GM04503 (cell line): ENCODE results near the gene KCNQ1OT1.

Experiments
- DNase-seq: peaks from one replicate; pipeline ENCODE4 v3.0.0-alpha.2; 2012; ENCODE audit warnings: low read depth

The KCNQ1OT1 gene

DNA sequence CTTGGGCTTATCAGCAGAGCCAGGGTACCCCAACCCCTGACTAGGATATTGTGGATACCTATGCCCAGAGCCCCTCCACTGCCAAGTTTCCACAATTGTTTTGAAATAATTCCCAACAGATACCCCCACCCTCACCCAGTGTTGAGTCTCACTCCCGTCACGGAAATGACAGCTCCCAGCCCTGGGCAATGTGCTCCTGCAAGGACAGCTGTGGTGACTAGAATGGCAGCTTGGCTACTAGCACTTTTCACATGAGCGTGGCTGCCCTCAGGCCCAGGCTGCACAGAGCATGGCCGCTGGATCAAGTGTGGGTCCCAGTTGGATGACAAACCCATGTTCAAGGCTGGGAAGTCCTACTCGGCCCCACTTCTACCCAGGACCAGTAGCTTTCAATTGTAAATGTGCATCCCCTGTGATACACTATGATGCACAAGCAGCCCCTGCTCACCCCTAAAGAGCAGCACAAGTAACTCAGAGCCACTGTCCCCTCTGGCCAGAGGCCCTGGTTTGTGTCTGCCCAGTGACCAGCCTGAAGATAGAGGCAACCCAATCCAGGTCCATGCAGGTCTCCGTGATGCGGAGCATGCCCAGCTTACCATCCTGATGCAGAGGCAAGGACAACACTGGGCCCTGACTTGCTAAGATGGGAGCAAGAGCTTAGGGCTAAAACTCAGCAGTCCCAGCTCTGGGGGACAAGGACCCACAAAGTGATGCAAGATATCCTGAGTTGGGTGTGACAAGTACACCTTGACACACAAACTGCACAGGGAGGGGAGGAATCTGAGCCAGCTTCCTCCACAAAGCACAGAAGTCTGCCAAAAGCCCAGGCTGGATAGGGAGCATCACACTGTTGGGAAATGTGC is 13.2 kb downstream of the KCNQ1OT1 start:
- no peak for DNase-seq

DNA sequence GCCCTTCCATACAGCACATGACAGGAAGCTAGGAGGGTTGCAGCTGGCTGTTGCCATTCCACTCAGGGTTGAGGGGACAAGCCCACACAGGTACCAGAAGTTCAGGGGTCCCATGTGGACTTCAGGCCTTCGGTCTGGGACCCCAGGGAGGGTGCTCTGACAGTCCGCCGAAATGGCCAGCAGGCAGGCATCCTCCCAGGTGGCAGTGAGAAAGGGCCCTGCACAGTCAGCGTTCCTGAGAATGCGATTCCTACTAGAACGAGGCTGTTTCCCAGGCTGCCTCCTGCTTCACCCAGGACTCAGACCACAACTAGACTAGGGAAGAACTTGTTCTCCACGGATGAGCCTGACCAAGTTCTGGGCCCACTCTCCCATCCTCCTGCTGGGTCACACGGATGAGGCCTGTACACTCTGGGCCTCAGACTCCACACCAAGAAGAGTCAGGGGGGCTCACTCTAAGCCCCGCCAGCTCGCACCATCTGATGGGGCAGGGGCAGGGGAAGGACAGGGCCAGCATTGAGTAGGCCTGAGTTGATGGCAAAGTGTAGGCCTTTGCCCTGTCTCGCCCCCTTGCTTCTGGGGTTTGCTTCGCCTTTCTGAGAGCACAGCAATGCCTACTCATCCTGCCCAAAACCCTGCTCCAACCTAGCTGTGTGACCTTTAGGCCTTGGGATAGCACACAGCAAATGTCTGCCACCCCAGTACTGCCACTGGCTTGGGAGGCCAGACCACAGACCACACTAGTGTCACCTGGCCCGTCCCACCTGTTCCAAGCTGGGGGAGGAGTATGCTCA is 14.0 kb downstream of the KCNQ1OT1 start:
- DNase-seq = no peak

DNA sequence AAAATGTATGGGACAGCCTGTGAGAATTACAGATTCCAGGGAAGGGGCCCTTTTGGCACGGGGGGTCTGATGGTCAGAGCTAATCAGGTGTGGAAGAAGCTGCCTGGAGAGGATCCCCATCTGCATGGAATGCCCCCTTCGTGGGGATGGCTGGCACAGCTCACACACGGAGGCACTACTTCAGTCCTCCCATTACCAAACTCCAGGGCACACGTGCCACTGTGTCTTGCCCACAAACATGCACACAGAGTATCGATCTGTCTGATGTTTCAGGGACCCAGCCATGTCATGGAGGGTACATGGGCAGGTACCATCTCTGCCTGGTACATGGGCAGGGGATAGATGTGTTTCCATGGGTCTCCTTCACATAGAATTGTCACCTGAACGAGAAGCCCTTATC is 14.7 kb downstream of the KCNQ1OT1 start:
- DNase-seq = no peak

DNA sequence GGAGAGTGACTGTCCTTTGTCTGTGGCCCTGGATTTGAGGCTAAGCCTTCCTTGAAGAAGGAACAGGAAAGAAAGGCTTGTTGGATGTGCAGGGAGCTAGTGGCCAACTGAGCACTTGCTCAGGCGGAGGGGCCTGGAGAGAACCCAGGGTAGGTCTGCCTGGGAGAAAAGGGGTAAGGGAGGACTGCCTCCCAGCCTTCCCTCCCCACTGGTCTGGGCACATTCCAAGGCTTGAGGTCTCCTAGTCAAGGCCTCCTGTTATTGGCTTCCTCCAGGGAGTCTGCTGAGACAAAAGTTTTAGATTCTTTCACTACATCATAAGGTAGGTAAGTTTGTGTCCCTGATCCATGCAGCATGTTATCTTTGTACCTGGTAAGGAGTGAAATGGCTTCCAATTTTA is 15.2 kb downstream of the KCNQ1OT1 start:
- no peak for DNase-seq

DNA sequence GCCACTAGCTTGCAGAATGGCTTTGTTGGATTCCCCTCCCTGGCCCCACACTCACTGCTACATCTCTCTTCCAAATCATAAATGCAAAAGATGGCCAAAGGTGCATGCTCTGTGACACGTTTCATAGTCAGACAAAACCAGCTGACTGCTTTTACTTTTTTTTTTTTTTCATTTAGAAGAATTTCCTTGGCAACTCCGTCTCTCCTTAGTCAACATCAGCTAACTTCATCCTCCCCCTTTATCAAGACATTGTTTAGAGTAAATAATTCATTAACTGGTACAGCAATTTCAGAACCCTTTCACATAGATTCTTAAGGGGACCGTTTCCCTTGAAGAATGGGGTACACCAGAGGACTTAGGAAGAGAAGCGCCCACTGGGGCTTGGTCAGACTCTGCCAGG is 16.0 kb downstream of the KCNQ1OT1 start:
- no peak for DNase-seq

DNA sequence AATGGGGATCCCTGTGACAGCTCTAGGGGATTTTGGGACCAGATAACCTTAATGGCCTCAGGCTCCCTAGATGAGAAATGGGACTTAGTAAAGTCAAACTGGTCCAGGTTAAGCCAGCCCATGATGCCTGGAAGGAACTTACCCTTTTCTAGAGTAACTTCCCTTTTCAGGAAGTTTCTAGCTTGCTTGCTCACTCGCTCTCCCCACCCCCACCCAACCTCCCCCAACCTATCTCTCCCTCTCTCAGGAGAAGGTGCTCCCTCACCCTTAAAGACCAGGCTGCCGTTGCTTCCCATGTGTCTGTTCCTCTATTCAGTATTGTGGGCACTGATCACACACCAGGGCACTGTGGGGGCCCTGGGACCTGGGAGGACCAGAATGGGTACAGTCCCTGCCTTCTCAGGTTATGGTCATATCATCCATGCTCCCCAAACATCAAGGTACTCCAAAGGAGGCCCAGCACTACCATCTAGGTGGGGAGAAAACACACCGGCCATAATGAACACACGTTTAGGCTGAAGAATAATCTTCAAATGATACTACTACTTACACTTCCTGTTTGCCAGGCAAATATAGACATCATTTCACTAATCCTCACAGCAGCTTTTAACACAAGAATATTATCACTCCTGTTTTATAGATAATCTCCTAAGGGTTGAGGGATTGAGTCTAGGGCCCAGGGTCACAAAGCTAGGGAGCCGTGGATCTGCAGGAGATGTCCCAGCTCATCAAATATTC is 18.2 kb downstream of the KCNQ1OT1 start:
- no peak for DNase-seq

DNA sequence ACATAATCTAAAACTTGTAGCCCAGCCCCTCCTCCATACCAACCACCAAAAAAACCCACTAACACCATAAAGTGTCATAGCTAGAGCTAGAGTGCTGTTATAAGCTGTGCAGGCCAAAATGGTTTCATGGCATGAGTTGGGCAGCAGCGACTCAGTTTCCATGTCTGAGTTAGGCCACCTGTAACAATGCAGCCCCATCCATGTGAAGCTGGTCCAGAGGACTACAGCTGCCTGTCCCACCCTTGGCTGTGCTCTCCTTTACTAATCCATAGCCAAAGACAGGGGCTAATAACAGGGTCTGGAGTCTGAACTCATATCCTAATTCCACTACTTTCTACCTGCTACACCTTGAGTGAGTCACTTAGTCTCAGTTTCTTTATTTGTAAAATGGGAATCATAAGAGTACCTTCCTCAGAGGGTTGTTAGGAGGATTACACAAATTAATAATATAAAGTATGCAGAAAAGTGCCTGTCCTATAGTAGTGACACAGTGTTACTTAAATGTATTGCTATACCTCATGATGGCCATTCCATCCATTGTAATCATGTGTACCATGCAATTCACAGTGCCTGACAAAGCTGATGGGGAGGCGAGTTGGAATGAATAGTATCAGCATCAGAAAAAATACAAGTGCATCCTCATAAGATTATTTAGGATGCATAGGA is 20.6 kb downstream of the KCNQ1OT1 start:
- no peak for DNase-seq

DNA sequence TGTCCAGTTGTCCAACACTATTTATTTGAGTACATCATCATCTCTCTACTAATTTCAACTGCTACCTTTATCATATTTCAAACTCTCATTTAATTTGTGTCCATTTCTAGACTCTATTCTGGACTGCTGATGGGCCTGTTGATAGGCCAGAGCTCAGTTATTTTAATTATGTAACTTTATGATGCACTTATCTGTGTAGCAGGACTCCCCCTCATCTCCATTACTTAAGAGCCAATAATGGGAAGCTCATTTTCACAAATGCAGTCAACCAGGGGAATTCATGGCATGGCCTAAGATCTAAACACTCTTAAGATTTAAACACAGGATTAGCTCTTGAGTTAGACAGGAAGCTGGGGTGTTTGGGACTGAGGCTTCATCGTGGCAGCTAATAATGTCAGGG is 21.4 kb downstream of the KCNQ1OT1 start:
- DNase-seq = no peak

DNA sequence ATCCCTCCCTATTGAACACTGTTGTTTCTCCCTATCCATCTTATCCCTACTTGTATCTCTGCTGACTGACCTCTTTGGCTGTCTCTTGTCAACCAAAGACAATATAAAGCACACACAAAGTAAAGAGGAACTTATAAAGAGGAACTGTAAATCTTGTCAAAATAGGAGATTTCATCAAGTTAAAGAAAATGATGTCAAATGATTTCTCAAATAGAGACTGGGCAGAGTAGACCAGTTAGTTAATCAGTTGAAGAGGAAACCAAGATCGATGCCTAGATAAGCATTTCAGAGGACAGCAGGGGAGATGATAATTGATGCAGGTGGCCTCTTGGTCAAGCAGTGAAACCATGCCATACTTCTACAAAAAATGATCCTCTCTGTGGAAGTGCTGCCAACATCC is 22.7 kb downstream of the KCNQ1OT1 start:
- no peak for DNase-seq

DNA sequence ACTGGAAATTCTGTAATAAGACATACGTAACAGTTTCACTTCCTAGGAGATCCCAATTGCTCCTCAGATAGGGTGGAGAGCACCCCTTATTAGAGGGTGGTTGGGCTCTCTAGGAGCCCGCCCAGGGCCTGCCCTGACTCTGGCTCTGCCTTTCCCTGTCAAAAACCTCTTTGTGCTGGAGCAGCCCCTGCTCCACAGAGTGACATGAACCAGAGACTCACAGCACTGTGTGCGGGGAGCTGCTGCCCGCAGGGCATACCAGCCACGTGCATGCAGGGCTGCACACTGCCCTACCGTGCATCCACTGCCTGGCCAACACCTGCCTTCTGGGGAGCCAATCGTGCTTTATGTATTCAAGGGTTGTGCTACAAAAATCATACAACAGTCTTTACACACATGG is 24.3 kb downstream of the KCNQ1OT1 start:
- no peak for DNase-seq

DNA sequence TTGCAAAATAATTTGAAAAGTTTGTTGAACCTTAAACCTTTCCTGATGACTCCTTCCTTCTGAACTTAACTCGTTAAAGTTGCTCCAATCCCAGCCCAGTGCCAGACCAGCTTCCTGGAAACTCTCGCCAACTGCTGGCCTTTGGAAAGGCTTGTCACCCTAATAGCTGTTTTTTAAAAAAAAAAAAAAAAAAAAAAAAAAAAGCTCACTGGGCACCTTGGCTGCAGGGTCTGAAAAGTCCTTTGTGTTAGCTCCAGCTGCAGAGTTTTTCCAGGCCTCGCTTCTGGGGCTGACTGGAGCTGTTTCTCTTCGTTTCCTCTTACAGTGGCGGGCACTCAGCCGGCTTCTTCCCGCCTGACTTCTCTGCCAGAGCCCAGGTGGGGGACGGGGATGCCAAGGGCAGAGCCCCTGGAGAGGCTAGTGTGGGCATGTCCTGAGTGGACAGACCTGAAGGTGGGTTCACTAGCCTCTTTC is 25.1 kb downstream of the KCNQ1OT1 start:
- no peak for DNase-seq

DNA sequence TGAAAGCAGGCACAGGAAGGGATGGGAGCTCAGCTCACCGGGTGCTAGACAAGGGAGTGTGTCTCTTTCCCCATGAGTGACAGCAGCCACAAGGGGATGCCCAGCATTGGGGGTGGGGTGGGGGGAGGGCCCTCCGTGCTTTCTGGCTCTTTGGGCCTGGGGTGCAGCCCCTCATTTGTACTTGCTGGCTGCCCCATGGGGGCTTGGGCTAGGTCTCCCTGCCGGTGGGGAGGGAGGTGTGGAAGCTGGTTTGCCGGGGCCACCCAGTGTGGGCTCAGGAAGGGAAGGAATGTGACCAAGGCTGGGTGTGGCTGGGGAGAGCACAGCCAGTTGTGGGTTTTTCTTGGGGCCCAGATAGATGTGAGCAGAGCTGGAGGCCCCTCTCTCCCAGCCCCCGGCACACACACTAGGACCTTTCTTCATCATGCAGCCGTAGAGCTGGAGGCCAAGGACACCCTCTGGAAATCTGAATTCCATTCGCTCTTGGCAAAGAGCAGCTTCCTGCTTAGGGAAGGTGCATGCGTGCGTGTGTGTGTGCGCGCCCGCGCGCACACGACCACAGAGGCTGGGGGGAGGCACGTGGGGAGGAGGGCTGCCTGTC is 25.8 kb downstream of the KCNQ1OT1 start:
- DNase-seq = no peak

DNA sequence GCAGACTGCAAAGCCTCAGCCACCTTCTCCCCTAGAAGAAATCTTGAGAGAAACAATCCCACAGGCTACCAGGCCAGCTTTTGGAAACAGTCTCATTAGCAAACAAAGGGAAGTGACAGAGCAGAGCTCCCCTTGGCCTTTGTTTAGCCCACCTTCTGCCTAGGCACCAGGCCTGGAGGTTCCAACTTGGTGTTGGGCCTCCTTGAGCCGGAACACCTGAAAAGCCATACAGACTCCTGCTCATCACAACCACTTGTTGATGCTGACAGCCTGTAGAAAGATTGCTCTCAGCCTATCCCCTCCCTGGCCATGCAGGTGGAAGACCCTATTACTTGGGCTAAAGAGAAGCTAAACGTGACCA is 26.6 kb downstream of the KCNQ1OT1 start:
- DNase-seq = no peak

DNA sequence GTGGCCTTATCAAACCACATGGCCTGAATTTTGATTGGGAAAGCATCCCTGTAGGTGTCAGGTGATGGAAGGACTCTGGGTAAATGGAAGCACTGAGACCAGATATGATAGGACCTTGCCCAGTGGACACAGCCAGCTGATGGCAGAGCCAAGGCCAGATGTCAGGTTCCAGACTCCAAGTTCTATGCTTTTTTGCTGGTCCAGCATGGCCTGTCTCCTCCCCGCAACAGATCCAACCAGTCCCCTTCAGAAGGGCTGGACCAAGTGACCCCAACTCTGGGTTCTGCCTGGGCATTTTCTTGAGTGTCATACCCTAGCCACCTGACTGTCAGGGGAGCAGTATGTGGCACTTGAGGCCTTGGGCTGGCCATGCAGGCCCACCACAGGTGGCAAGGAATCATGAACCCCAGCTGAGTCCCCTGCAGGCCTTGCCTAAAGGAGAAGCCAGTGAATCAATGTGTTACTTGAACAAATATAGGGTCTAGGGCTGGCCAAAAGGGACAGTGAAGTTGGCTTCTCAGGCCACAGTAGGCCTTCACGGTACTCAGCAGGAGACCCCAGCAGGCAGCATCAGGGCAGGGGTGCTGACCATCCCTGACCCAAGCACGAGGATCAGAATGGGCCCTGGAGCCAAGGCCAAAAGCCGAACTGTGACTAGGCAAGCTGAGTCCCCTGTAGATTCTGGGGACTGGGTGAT is 27.1 kb downstream of the KCNQ1OT1 start:
- DNase-seq = no peak

DNA sequence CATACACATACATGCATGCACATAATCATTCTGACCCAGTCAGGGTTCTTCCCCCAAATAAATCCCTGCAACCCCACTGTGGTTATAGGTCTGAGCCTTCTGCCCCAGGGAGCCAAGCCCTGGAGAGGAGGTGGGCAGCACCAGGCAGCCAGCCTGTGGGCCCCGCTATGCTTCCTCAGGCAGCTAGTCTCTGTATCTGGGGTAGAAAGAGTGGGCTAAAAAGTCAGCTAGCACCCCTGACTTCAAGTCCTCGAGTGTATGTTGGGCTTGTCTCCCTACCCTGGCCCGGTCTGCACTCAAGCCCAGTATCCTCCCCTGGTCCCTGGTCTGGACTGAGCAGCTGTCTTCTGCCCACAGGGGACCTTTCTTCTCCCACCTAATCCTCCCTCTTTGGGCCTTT is 28.0 kb downstream of the KCNQ1OT1 start:
- DNase-seq = no peak

DNA sequence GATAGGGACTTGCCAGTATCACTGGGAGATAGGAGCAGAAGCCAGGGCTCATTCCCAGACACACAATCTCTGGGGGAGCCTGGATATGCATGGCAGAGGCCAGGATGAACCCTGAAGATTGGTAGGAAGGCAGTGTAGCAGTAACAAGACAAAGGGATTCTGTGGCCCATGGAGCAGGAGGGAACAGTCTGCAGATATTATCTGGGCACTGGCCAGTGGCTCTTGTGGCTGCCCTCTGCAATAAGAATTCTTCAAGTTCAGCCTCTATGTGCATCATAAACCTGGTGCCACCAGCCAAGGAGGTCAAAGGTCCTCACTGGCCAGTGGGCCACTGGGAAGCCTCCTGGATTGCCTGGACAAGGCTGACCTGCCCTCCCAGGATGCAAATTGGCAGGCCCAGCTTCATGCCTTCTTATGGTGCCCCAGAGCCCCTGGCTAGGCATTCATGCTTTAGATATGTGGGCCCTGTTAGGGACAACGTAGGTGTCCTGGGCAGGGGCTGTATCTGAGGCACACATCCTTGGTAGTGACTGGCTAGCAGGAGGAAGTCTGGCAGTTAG is 29.2 kb downstream of the KCNQ1OT1 start:
- no peak for DNase-seq

DNA sequence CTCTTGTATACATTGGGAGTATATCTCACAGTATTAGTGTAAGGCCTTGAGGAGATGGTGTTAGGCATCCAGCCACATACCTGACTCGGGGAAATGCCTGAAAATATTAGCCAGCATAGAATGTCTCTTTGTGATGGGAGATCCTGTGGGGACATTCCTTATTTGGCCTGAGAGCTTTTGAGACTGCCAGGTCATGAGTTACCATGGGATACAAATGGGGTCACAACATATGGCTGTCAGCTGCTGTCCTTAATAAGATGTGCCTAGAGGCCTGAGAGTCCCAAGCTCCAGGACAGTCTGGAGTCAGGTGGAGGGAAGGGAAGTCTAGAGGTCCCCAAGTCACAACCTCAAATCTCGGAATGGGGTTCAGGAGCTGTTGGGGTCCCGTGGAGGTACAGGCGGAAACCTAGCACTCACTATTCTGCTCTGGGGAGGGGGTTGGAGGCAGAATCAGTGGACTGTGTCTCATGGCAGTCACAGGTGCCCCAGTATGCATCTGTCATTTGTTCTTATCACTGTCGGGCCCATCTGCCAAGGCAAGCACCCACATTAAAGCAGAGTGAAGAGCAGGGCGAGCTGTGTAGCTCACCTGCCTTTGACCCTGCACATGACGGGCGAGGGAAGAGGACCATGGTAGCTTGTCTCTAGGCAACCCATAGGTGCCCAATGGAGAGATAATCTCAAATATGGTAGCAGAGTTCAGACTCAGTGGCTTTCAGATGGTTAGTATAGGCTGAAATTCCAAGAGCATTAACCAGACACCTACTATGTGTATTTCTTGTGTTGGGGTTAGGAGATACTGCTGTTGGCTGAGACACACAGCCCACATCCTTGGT is 29.9 kb downstream of the KCNQ1OT1 start:
- no peak for DNase-seq

DNA sequence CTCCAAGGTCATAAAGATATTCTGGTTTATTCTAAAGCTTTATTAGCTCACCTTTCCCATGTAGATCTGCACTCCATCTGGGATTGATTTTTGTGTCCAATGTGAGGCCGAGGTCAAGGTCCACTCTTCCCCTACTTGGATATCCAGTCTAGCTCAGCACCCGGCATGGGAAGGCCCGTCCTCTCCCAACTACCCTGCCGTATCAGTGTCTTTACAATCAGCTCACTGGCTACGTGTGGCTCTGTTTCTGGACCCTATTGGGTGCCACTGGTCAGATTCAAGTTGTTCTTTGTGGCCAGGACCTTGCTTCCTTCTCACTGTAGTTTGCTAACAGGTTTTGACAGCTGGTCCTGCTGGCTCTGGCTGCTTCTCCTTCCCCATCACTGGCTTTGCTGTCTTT is 30.9 kb downstream of the KCNQ1OT1 start:
- no peak for DNase-seq

DNA sequence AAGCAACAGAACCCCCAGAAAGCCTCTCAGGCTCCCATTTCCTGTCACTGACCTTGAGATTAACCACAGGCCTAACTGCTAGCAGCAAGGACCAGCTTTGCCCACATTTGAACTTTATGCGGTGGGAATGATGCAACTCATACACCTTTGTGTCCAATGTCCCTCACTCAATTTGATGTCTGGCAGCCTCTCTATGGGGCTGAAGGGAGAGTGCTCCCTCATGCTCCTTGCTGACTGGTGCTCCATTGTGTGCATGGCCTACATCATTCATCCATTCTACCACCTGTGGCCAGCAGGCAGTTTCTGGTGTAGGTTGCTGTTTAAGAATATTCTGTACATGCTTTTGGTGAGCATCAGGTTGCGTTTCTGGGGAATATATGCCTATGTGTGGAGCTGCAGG is 31.9 kb downstream of the KCNQ1OT1 start:
- no peak for DNase-seq
